HL-60 (cell line): ENCODE measurements around the gene ST6GAL1.

Experiments
- POLR2AphosphoS5 ChIP-seq: IDR thresholded peaks from 2 replicates; pipeline ENCODE4 v1.6.1; 2012; ENCODE audit warnings: low read depth
- TF ChIP-seq, protein P1 (sequence below): IDR thresholded peaks from one replicate; pipeline ENCODE4 v1.5.1; 2011; ENCODE audit warnings: low read length, control low read depth, inconsistent platforms; ENCODE audit not compliant: insufficient read depth

DNA sequence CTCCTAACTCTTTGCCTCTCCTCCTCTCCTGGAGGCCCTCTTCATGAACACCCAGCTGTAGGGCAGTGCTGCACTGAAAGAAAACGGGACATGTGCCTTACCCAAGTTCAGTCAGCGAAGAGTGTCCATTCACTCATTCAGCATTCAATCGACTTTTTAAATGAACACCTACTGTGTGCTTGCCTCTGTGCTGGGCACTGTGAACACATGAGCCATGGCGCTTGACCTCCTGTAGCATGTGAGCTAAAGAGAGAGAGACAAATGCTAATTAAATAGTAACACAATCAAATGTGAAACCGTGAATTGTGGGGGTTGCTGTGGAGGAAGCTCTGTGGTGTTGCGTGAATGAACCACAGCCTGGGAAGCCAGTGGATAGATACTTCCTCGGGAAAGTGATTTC, 43.4 kb downstream of the ST6GAL1 start:
- TF ChIP-seq POLR2AphosphoS5: no peak
- TF ChIP-seq, protein P1, sequence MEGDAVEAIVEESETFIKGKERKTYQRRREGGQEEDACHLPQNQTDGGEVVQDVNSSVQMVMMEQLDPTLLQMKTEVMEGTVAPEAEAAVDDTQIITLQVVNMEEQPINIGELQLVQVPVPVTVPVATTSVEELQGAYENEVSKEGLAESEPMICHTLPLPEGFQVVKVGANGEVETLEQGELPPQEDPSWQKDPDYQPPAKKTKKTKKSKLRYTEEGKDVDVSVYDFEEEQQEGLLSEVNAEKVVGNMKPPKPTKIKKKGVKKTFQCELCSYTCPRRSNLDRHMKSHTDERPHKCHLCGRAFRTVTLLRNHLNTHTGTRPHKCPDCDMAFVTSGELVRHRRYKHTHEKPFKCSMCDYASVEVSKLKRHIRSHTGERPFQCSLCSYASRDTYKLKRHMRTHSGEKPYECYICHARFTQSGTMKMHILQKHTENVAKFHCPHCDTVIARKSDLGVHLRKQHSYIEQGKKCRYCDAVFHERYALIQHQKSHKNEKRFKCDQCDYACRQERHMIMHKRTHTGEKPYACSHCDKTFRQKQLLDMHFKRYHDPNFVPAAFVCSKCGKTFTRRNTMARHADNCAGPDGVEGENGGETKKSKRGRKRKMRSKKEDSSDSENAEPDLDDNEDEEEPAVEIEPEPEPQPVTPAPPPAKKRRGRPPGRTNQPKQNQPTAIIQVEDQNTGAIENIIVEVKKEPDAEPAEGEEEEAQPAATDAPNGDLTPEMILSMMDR: no peak
